ENCODE results near the gene TACC3. TPM values are rescaled to one million over a fixed set of nuclear protein-coding genes. Genes with fewer than 3 reads are reported as not detected.

Gene TACC3
- total RNA-seq, 1 donor from 2014 or later = 34.4 TPM

- ATAC-seq = peak; percentile 44
These were observed 39.3 kb downstream of the TACC3 start for GRCh38 chr4:1760521-1761071.

DNA sequence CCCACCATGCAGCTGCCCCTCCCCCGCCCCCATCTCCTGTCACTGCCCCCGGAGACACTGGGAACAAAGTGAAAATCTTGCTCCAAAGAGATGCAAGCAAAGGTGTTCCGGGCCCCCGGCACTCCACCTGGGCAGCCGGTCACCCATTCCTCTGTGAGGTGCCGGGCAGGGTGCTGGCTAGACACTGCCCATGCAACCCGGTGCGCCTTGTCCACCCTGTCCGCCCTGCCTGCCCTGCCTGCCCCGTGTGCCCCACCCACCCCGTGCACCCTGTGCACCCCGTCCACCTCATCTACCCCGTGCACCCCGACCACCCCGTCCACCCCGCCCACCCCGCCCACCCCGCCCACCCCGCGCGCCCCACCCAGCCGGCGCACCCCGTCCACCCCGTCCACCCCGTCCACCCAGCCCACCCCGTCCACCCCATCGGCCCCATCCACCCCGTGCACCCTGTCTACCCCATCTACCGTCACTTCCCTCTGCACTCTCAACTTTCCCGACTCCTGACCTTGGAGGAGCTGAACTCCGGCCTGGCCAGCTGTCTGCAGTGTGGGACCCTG, 39.9 kb downstream of the TACC3 start:
- peak; percentile 50 for ATAC-seq

DNA sequence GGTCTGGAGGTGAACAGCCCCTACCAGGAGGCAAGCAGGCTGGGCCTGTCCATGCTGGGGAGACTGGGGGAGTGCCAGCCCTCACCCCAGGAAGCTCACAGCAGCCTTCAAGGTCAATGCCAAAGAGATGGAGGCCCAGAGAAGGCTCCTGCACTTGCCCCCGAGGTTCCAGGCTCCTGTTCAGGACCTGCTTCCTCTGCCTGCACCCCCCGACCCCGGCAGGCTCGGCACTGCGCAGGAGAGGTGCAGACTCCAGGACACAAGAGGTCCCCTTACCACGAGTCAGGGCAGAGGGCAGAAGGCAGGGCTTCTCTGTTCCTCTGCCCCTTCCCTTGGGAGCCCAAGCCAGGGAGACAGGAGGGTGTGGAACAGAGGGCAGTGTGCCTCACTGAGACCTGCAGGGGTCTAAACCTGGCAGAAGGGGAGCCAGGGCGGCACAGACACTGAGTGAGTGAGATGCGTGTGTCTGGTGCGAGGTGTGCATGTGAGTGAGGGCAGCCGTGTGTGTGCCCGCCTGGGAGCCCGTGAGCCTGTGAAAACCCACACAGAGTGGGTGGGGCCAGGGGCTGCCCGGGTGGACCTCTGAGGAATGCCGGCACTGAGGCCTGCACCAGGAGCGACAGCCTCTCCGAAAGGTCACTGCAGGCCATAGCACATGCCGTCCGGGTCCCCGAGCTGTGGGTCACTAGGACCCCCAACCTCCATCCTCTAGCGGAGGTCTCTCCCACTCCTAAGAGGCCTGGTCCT, 41.1 kb downstream of the TACC3 start:
- no peak for ATAC-seq

GRCh38 chr4:1763070-1763549, 41.8 kb downstream of the TACC3 start:
- ATAC-seq = no peak

GRCh38 chr4:1763550-1764080, 42.3 kb downstream of the TACC3 start:
- no peak for ATAC-seq

DNA sequence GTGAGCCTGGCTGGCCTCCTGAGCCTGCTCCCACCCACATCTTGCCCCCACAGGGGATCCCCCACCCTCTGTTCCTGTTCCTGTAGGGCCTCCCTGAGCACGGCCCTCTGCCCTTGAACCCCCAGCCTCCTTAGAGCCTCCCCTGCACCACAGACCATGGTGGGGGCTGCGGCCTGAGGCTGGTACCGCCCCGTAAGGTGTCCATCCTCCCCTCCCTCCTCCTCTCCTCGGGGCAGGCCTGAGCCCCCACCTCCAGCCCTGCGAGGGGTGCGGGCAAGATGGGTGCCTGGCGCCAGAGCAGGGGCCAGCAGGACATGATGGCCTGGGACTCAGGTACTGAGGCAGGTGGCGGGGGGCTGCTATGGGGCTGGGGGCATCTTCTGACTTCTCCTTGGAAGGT, 43.3 kb downstream of the TACC3 start:
- no peak for ATAC-seq

- ATAC-seq = peak; percentile 1
These were observed 44.2 kb downstream of the TACC3 start for GRCh38 chr4:1765409-1766072.

DNA sequence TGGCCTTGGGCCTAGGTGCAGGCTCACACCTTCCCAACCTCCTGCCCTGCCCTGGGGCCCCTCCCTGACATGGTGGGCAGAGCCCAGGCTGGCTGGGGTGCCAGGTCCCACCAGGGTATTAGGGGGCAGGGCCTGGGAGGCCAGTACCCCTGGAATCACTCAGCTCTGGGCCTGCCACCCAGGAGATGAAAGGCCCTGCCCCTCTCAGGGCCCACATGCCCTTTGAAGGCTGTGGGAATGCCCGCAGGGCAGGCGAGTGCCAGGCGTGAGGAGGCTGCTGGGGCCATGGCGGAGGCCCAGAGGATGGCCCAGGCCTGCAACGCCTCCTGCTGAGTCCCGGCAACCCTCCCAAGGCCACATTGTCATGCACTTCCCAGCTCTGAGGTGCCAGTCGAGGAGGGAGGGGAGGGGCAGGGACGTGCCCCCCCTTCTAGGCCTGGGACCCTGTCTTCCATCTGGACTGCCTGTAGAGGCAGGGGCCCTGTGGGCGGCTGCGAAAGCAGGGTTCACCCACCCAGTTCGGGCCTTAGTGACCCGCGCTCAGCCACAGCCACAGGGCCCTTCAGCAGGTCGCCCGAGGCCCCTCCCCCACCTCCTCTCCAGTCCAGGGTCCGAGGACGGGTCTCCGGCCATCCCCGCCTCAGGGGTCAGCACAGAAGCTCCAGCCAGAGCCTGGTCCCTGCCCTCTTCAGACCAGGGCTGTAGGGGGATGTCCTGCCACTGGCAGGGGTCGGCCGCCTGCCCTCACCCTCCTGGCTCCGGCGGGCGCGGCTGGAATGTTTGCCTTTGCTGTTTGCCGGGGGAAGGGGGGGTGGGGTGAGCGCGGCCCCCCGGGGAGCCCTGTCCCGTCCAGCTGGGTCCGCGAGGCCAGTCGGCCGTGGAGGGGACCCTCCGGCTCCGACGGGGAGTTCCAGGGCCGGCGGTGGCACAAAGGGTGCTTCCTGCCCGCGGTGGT, 45.1 kb downstream of the TACC3 start:
- ATAC-seq = peak; percentile 13

DNA sequence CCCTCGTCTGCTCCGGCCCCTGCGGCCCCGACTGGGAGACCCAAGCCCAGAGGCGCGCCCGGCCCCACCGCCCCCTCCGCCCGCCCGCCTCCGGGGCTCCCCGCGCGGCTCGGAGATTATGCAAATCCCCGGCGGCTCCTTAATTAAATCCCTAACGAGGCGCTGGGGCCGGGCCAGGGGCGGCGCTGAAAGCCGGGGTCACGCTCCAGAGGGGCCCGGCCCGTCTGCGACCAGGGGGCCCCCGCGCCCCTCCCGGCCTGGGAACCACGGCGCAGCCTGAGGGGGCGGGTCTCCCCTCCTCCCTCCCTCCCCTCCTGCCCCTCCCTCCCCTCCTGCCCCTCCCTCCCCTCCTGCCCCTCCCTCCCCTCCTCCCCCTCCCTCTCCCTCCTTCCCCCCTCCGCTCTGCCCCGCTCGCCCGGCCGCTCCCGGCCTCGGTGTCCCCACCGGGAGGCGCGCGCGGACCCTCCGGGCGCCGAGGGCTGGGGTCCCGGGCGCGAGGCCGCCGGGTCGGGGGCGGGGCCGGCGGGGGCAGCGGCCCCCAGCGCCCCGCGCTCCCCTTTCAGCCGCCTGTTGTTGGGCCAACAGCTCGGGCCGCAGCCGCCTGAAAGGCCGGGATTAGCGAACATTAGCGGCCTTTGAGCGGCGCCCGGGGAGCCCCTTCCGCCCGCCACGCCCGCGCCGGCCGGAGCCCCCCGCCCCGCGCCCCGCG, 45.9 kb downstream of the TACC3 start:
- ATAC-seq = peak; percentile 10

DNA sequence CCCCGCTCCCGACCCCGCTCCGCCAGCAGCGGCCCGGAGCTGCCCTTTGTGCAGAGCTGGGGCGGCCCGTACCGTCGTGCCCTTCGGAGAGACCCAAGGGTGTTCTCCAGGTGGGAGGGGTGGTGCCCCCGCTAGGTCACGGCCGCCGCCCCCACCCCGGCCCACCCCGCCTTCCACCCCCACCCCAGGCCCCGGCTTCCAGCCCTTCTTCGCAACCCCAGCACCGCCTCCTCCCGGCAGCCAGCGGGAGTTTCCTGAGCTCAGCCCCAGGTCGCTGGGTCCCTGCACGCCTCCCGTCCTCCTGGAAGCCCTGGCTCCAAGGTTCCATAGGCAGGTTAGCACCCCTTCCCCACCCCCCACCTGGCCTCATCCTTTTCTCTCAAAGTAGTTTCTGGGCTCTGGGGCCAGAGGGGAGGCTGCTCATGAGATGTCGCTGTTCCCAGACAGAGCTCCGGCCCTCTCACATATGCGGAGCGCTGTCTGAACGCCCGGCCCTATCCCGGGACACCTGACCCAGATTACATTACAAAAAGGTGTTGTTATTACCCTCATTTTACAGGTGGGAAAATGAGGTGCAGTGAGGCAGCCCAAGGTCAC, 46.5 kb downstream of the TACC3 start:
- no peak for ATAC-seq

- no peak for ATAC-seq
These were observed 47.2 kb downstream of the TACC3 start for GRCh38 chr4:1768367-1769034.

- ATAC-seq = no peak
These were observed 48.4 kb downstream of the TACC3 start for GRCh38 chr4:1769692-1770091.

DNA sequence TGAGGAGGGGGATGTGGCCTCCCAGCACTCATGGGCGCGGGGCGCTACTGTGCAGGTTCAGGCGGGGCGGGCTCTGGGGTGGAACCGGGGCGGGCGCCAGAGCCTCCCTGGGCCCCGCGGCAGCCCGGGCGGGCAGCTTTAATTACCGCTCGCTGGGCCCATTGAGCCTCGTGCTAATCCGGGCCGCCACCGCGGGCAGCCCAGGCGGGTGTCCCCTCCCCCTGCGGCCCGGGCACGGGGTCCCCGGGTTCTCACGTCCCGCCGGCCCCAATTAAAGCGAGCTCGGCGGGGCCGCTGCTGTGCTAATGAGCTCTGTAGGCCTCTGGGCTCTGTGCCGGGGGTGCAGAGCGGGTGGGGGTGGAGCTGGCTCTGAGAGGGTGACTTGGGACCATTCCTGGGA, 48.9 kb downstream of the TACC3 start:
- no peak for ATAC-seq

DNA sequence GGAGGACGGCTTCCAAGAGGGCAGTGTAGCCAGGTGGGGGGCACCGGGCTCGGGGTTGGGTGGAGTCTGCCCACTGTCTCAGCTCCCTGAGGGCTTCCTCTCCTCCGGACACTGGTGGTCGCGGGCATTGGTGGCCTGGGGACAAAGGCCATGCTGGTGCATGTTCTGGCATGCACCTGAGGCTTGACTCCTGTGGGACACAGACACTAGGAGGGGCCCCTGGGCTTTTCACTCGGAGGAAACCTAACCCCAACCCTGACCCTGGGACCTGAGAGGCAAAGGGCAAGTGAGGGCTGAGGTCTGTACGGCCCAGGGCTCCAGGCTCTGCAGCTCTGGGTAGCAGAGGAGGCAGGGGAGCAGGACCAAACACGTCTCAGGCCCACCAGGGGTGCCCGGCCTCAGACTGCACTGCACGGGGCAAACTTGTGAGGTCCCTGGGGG, 49.5 kb downstream of the TACC3 start:
- no peak for ATAC-seq

GRCh38 chr4:1771555-1772305, 50.4 kb downstream of the TACC3 start:
- ATAC-seq = no peak

GRCh38 chr4:1772853-1773538, 51.7 kb downstream of the TACC3 start:
- no peak for ATAC-seq

DNA sequence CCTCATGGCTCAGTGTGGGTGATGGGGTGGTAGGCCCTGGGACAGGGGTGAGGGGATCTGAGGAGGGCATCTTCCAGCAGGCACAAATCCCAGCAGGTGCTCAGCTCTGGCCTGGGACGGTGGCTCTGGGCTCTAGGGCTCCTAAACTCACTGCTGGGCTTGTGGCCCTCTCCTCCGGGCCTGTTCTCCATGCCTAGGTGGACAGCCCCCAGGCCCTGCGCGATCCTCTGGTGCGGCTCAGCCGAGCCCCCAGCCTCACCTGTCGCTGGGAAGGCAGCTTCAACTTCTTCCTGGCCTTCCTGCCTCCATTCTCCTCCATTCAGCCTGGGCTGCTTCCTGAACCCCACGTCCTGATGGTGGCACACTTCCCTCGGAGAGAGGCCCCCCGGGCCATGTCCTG, 52.4 kb downstream of the TACC3 start:
- no peak for ATAC-seq

DNA sequence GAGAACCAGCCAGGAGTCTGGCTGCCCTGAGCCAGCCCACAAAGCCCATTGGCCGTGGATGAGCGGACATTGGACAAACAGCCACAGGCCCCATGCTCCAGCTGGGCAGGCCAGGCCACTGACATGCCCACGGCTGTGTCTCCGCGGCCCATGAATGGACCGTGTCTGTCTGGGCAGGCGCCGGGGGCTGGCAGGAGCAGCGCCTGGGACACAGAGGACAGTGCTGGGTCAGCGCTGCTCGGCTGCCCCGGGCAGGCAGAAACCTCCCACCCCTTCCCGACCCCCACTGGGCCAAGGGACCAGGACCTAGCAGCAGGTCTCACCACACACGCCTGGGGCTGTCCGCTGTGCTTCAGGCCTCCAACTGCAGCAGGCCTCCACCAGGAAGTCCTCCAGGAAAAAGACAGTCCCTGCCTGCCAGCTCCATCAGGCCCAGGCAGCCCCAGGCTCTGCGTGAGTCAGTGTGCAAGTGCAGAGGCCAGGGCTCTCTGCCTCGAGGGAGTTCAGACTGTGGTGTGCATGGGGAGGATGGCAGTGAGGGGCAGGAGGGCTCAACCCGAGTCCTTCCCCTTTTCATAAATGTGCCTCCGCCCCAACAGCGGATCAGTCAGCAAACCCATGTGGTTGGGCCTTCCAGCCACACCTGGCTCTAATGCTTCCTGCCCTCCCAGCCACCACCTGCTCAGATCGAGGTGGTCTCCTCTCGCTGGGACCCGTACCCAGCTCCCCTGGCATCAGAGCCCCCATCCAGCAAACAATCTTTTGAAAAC, 54.6 kb downstream of the TACC3 start:
- peak; percentile 71 for ATAC-seq

Measured in esophagus mucosa (tissue), 1 donor.